HCT116 (cell line): ENCODE data around the gene RRBP1. TPM values are rescaled to one million over a fixed set of nuclear protein-coding genes. Genes with fewer than 3 reads are reported as not detected.

ENCODE experiments used
- ATAC-seq: fragments of 200-7000 bp; cut with Tn5 transposase; 2 replicates; pipeline ENCODE4 v1.9.1; 2020; ENCODE audit warnings: mild to moderate bottlenecking, moderate library complexity
- BruUV-seq: library from RNA; stranded (reverse); fragments of 400-500 nt; replicated peaks from 2 replicates; lab custom pipeline; 2021; lab: Mats Ljungman, UMichigan
- CTCF ChIA-PET: fragments of 300-600 bp; sonication (Branson Sonifier 250); formaldehyde crosslinking; loops from one replicate; lab custom pipeline; 2021; ENCODE audit warnings: antibody characterized with exemption; lab: Charles Lee
- POLR2A ChIA-PET: fragments of 300-600, 350-600 bp; sonication (Branson Sonifier 250); formaldehyde crosslinking; loops from one replicate; lab custom pipeline; 2021; ENCODE audit warnings: antibody characterized with exemption; lab: Charles Lee
- RAD21 ChIA-PET, 2 experiments: fragments of 300-600 bp; sonication (Branson Sonifier 250); formaldehyde crosslinking; loops; one replicate each; lab custom pipeline; 2023; ENCODE audit warnings: low total read pairs in 2 of 2; ENCODE audit not compliant: uncharacterized antibody in 2 of 2, unreplicated experiment in 2 of 2, low non-redundant PET in 1 of 2; lab: Charles Lee
- DNase-seq: peaks from one replicate; pipeline ENCODE4 v3.0.0-alpha.2; 2010; ENCODE audit warnings: low read depth, low spot score
- H2AFZ ChIP-seq: fragments of 200-600 bp; shearing (Covaris generic), sonication (generic); 2 replicates; pipeline ENCODE4 v1.6.1; 2017; ENCODE audit warnings: low read depth, mixed run types, mixed read lengths, antibody characterized with exemption, low read length; ENCODE audit not compliant: poor library complexity, severe bottlenecking
- H3K27ac ChIP-seq: 2 replicates; pipeline ENCODE4 v1.5.1; 2012; ENCODE audit warnings: low read depth, low read length
- H3K27me3 ChIP-seq: fragments of 200-600 bp; sonication (generic); 2 replicates; pipeline ENCODE4 v1.6.1; 2016; ENCODE audit warnings: mixed run types, low read length, mixed read lengths; ENCODE audit not compliant: insufficient read depth
- H3K36me3 ChIP-seq, 2 experiments: fragments of 200-500 bp in 1 of 2; fragments of 200-600 bp in 1 of 2; sonication (Bioruptor generic) in 1 of 2; sonication (generic) in 1 of 2; 2 replicates each; pipeline versions ENCODE4 v1.5.1 to v1.6.1; 2014 to 2016; ENCODE audit warnings: low read length in 2 of 2, inconsistent platforms in 1 of 2, mixed read lengths in 1 of 2, mixed run types in 1 of 2; ENCODE audit not compliant: insufficient read depth in 2 of 2, control insufficient read depth in 1 of 2
- H3K4me1 ChIP-seq, 2 experiments: fragments of 200-600 bp in 1 of 2; sonication (generic) in 1 of 2; 2 replicates each; pipeline versions ENCODE4 v1.5.1 to v1.6.1; 2012 to 2017; ENCODE audit warnings: low read length in 2 of 2, inconsistent platforms in 1 of 2, mild to moderate bottlenecking in 1 of 2, mixed read lengths in 1 of 2, mixed run types in 1 of 2, moderate library complexity in 1 of 2; ENCODE audit not compliant: insufficient read depth in 2 of 2, control insufficient read depth in 1 of 2
- H3K4me2 ChIP-seq: fragments of 200-600 bp; sonication (generic); 2 replicates; pipeline ENCODE4 v1.6.1; 2017; ENCODE audit warnings: mixed run types, low read length, mixed read lengths
- H3K4me3 ChIP-seq, 2 experiments: fragments of 200-600 bp in 1 of 2; sonication (generic) in 1 of 2; replicated peaks in 1 of 2; 2 replicates each; pipeline ENCODE4 v1.5.1; 2011 to 2016; ENCODE audit warnings: low read length in 2 of 2, control low read depth in 1 of 2, low read depth in 1 of 2, mild to moderate bottlenecking in 1 of 2, mixed read lengths in 1 of 2, mixed run types in 1 of 2
- H3K79me2 ChIP-seq: fragments of 200-600 bp; sonication (generic); 2 replicates; pipeline ENCODE4 v1.6.1; 2017; ENCODE audit warnings: mild to moderate bottlenecking, mixed run types, low read length, moderate library complexity, mixed read lengths; ENCODE audit not compliant: insufficient read depth
- H3K9ac ChIP-seq: fragments of 200-600 bp; sonication (generic); 2 replicates; pipeline ENCODE4 v1.6.1; 2016; ENCODE audit warnings: low read length, mixed read lengths
- H3K9me2 ChIP-seq: fragments of 200-600 bp; sonication (generic), shearing (Covaris generic); 2 replicates; pipeline ENCODE4 v1.6.1; 2017; ENCODE audit warnings: mixed run types, mild to moderate bottlenecking, moderate library complexity; ENCODE audit not compliant: insufficient read depth
- H3K9me3 ChIP-seq, 2 experiments: fragments of 200-500 bp in 1 of 2; fragments of 200-600 bp in 1 of 2; sonication (Bioruptor generic) in 1 of 2; sonication (generic) in 1 of 2; 2 replicates each; pipeline ENCODE4 v1.6.1; 2014 to 2017; ENCODE audit warnings: low read length in 2 of 2, mixed read lengths in 2 of 2, inconsistent platforms in 1 of 2, low read depth in 1 of 2, mild to moderate bottlenecking in 1 of 2, mixed run types in 1 of 2, moderate library complexity in 1 of 2; ENCODE audit not compliant: control insufficient read depth in 1 of 2, insufficient read depth in 1 of 2
- H4K20me1 ChIP-seq: fragments of 200-600 bp; sonication (generic), shearing (Covaris generic); 2 replicates; pipeline ENCODE4 v1.6.1; 2017; ENCODE audit warnings: mixed run types, mild to moderate bottlenecking, moderate library complexity; ENCODE audit not compliant: insufficient read depth
- CBX3 ChIP-seq: IDR thresholded peaks from 2 replicates; pipeline ENCODE4 v1.6.1; 2012; ENCODE audit warnings: low read depth
- CEBPB ChIP-seq: IDR thresholded peaks from 2 replicates; pipeline ENCODE4 v1.6.1; 2012; ENCODE audit warnings: low read depth
- EGR1 ChIP-seq: IDR thresholded peaks from 2 replicates; pipeline ENCODE4 v1.6.1; 2012; ENCODE audit warnings: low read depth
- ELF1 ChIP-seq: IDR thresholded peaks from 2 replicates; pipeline ENCODE4 v1.6.1; 2012; ENCODE audit warnings: low read depth, borderline replicate concordance
- FOSL1 ChIP-seq: IDR thresholded peaks from 2 replicates; pipeline ENCODE4 v1.6.1; 2012; ENCODE audit warnings: low read depth
- JUND ChIP-seq: IDR thresholded peaks from 2 replicates; pipeline ENCODE4 v1.6.1; 2012
- POLR2A ChIP-seq: IDR thresholded peaks from 2 replicates; pipeline ENCODE4 v1.7.0; 2011; ENCODE audit warnings: borderline replicate concordance; ENCODE audit not compliant: insufficient read depth, insufficient read length; ENCODE audit errors: extremely low read depth
- POLR2AphosphoS5 ChIP-seq: IDR thresholded peaks from 2 replicates; pipeline ENCODE4 v1.6.1; 2011; ENCODE audit warnings: mild to moderate bottlenecking, low read depth, low read length, moderate library complexity
- RAD21 ChIP-seq: IDR thresholded peaks from 2 replicates; pipeline ENCODE4 v1.6.1; 2012; ENCODE audit warnings: low read depth, mild to moderate bottlenecking
- SIN3A ChIP-seq: IDR thresholded peaks from 2 replicates; pipeline ENCODE4 v1.6.1; 2012; ENCODE audit warnings: low read depth
- SP1 ChIP-seq: IDR thresholded peaks from 2 replicates; pipeline ENCODE4 v1.6.1; 2012; ENCODE audit warnings: low read depth
- SRF ChIP-seq: IDR thresholded peaks from 2 replicates; pipeline ENCODE4 v1.6.1; 2012; ENCODE audit warnings: low read depth
- YY1 ChIP-seq: IDR thresholded peaks from 2 replicates; pipeline ENCODE4 v1.6.1; 2011; ENCODE audit warnings: low read length, low read depth, moderate library complexity, mild to moderate bottlenecking; ENCODE audit not compliant: insufficient replicate concordance; ENCODE audit errors: extremely low read depth
- ZFX ChIP-seq: fragments of 450-650 bp; IDR thresholded peaks from 2 replicates; pipeline ENCODE4 v1.6.1; 2017
- ZNF274 ChIP-seq: fragments of 200-500 bp; sonication (Bioruptor generic); IDR thresholded peaks from 2 replicates; pipeline ENCODE4 v1.6.1; 2014; ENCODE audit warnings: mild to moderate bottlenecking, low read depth, low read length, inconsistent platforms
- intact Hi-C: fragments of 100-400 bp; cut with micrococcal nuclease; formaldehyde crosslinking; loops from 2 replicates; pipeline ENCODE4 v1.10.0; 2022
- total RNA-seq: library from RNA; stranded (reverse); gene quantifications from one replicate; pipeline ENCODE4 v1.2.1, GENCODE V29; 2021; ENCODE audit not compliant: unreplicated experiment
- TF ChIP-seq, protein P1 (sequence below): IDR thresholded peaks from 2 replicates; pipeline ENCODE4 v1.6.1; 2011; ENCODE audit warnings: mild to moderate bottlenecking, low read length, moderate library complexity; ENCODE audit not compliant: insufficient replicate concordance; ENCODE audit errors: extremely low read depth
- TF ChIP-seq, protein P2 (sequence below): IDR thresholded peaks from 2 replicates; pipeline ENCODE4 v1.6.1; 2012
- TF ChIP-seq, protein P3 (sequence below): IDR thresholded peaks from 2 replicates; pipeline ENCODE4 v1.6.1; 2012

Gene RRBP1
- total RNA-seq, 1 experiment from 2014 or later = 123 TPM

DNA sequence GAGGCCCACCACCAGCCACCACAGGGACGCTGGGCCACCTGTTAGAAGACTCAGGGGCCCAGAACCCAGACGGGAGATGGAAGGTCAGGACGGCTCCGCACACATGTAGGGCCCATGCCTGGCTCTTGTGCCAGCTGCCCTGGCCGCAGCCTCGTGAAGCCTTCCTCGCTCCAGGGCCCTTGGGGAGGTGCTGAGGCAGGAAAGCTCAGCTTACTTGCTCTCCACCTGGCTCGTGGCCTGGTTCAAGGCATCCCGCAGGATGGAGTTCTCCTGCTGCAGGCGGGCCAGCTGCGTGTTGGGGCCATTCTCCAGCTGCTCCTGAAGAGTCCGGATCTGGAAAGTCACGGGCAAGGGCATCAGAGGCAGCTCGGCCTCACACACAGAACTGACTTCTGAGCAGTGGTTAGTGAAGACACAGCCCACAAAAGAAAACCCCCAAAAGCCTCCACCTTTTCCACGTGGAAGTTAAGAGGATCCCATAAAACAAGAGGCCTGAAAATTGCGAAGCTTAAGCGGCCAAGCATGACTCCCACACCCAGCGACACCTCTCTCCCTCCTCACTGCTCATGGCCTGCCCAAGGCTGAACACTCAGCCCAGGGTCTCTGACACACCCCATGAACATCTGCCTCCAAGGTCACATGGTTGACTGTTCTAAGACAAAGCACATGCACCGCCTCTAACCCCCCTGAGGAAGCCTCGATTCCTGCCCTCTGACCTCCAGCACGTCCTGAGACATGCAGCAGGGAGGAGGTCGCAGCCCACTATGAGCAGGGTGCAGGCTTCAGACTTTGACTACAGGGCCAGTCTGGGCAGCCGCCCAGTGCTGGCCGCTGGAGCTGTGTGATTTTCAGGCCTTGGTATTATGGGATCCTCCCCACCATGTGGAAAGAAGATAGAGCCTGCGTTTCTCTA lies 46.5 kb downstream of the RRBP1 start:
- TF ChIP-seq POLR2AphosphoS5 (no peak), YY1 (no peak), RAD21 (no peak), ZNF274 (no peak), SRF (no peak), CEBPB (no peak), EGR1 (no peak), CBX3 (no peak), ELF1 (no peak), POLR2A (no peak), ZFX (no peak), FOSL1 (no peak), JUND (no peak), SP1 (no peak), SIN3A (no peak)
- TF ChIP-seq, protein P1, sequence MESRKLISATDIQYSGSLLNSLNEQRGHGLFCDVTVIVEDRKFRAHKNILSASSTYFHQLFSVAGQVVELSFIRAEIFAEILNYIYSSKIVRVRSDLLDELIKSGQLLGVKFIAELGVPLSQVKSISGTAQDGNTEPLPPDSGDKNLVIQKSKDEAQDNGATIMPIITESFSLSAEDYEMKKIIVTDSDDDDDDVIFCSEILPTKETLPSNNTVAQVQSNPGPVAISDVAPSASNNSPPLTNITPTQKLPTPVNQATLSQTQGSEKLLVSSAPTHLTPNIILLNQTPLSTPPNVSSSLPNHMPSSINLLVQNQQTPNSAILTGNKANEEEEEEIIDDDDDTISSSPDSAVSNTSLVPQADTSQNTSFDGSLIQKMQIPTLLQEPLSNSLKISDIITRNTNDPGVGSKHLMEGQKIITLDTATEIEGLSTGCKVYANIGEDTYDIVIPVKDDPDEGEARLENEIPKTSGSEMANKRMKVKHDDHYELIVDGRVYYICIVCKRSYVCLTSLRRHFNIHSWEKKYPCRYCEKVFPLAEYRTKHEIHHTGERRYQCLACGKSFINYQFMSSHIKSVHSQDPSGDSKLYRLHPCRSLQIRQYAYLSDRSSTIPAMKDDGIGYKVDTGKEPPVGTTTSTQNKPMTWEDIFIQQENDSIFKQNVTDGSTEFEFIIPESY = no peak
- TF ChIP-seq, protein P2, sequence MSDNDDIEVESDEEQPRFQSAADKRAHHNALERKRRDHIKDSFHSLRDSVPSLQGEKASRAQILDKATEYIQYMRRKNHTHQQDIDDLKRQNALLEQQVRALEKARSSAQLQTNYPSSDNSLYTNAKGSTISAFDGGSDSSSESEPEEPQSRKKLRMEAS = no peak
- TF ChIP-seq, protein P3, sequence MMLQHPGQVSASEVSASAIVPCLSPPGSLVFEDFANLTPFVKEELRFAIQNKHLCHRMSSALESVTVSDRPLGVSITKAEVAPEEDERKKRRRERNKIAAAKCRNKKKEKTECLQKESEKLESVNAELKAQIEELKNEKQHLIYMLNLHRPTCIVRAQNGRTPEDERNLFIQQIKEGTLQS = no peak
- TF ChIP-seq, all 23 proteins: peak for 0
- Histone ChIP-seq H3K4me2 (no peak overlapping the region), H2AFZ (no peak overlapping the region), H3K79me2 (no peaks in the 10 kb centered on the region; the same call in 1 of the 2 replicates), H3K36me3 (peaks cover 25 to 29% of the 10 kb centered on the region in 2 experiments; a peak in 3 of 4 replicates), H3K9me2 (no peaks in the 10 kb centered on the region), H3K4me3 (no peak overlapping the region), H3K27ac (no peak overlapping the region), H3K9ac (no peak overlapping the region), H4K20me1 (no peaks in the 10 kb centered on the region), H3K27me3 (no peaks in the 10 kb centered on the region), H3K9me3 (no peaks in the 10 kb centered on the region), H3K4me1 (no peaks in the 10 kb centered on the region)
- DNase-seq (no peak), ATAC-seq (no peak)
- POLR2A ChIA-PET = no interaction called here
- CTCF ChIA-PET = no interaction called here
- no TSS peak for BruUV-seq
- RAD21 ChIA-PET = no interaction called here
- intact Hi-C loops = no loop called here
